Neural cell (in vitro differentiated cells): ENCODE data around the gene CEP85L. TPM values are rescaled to one million over a fixed set of nuclear protein-coding genes. Genes with fewer than 3 reads are reported as not detected.

ENCODE experiments used
- H2AFZ ChIP-seq: fragments of 200-600, 300-800 bp; sonication (generic), shearing (Covaris generic); 2 replicates; pipeline ENCODE4 v1.6.0; 2014; ENCODE audit warnings: low read depth, mild to moderate bottlenecking, antibody characterized with exemption, low read length, moderate library complexity
- H3F3A ChIP-seq: fragments of 200-600 bp; shearing (Covaris generic); 2 replicates; pipeline ENCODE4 v1.6.1; 2016; ENCODE audit warnings: mild to moderate bottlenecking, moderate library complexity, mixed read lengths, antibody characterized with exemption, low read length; ENCODE audit not compliant: insufficient read depth, poor library complexity, severe bottlenecking
- H3K27ac ChIP-seq: fragments of 200-600, 300-800 bp; sonication (generic), shearing (Covaris generic); 2 replicates; pipeline ENCODE4 v1.5.1; 2014; ENCODE audit warnings: mild to moderate bottlenecking, low read length, moderate library complexity
- H3K27me3 ChIP-seq: fragments of 300-800, 200-600 bp; sonication (generic), shearing (Covaris generic); 2 replicates; pipeline ENCODE4 v1.6.0; 2014; ENCODE audit warnings: mild to moderate bottlenecking, low read depth, low read length, moderate library complexity; ENCODE audit not compliant: insufficient read depth
- H3K36me3 ChIP-seq: fragments of 300-800, 200-600 bp; sonication (generic), shearing (Covaris generic); 2 replicates; pipeline ENCODE4 v1.5.1; 2014; ENCODE audit warnings: mild to moderate bottlenecking, antibody characterized with exemption, low read length, moderate library complexity; ENCODE audit not compliant: insufficient read depth
- H3K4me2 ChIP-seq: fragments of 300-800, 200-600 bp; sonication (generic), shearing (Covaris generic); 2 replicates; pipeline ENCODE4 v1.6.0; 2014; ENCODE audit warnings: mild to moderate bottlenecking, low read length
- H3K4me3 ChIP-seq: fragments of 300-800, 200-600 bp; sonication (generic), shearing (Covaris generic); 2 replicates; pipeline ENCODE4 v1.5.1; 2014; ENCODE audit warnings: mild to moderate bottlenecking, low read length, moderate library complexity
- H3K79me2 ChIP-seq: fragments of 200-600 bp; shearing (Covaris generic); replicated peaks from 2 replicates; pipeline ENCODE4 v1.6.0; 2014; ENCODE audit warnings: mild to moderate bottlenecking, low read length, moderate library complexity; ENCODE audit not compliant: insufficient read depth
- H3K9ac ChIP-seq: fragments of 300-800, 200-600 bp; sonication (generic), shearing (Covaris generic); 2 replicates; pipeline ENCODE4 v1.6.1; 2016; ENCODE audit warnings: mild to moderate bottlenecking, low read length, mixed read lengths
- H3K9me2 ChIP-seq: fragments of 200-600 bp; shearing (Covaris generic); 2 replicates; pipeline ENCODE4 v1.6.1; 2016; ENCODE audit warnings: mild to moderate bottlenecking, low read length, mixed read lengths; ENCODE audit not compliant: insufficient read depth
- H3K9me3 ChIP-seq: fragments of 200-600, 300-800 bp; sonication (generic), shearing (Covaris generic); 2 replicates; pipeline ENCODE4 v1.6.1; 2016; ENCODE audit warnings: mild to moderate bottlenecking, mixed run types, low read length, moderate library complexity, mixed read lengths
- H4K20me1 ChIP-seq: fragments of 200-600 bp; shearing (Covaris generic); 2 replicates; pipeline ENCODE4 v1.6.1; 2016; ENCODE audit warnings: mild to moderate bottlenecking, mixed run types; ENCODE audit not compliant: insufficient read depth
- EP300 ChIP-seq: fragments of 450-650 bp; conservative IDR thresholded peaks from 2 replicates; pipeline ENCODE4 v1.6.1; 2014; ENCODE audit warnings: antibody characterized with exemption, mild to moderate bottlenecking, moderate library complexity; ENCODE audit not compliant: poor library complexity, severe bottlenecking
- MXI1 ChIP-seq: fragments of 450-650 bp; conservative IDR thresholded peaks from 2 replicates; pipeline ENCODE4 v1.6.1; 2014; ENCODE audit warnings: antibody characterized with exemption, mild to moderate bottlenecking; ENCODE audit not compliant: poor library complexity, severe bottlenecking
- POLR2AphosphoS5 ChIP-seq: IDR thresholded peaks from 2 replicates; pipeline ENCODE4 v1.6.1; 2012
- RAD21 ChIP-seq: fragments of 450-650 bp; conservative IDR thresholded peaks from 2 replicates; pipeline ENCODE4 v1.6.1; 2014; ENCODE audit warnings: antibody characterized with exemption, mild to moderate bottlenecking, moderate library complexity
- SMC3 ChIP-seq: fragments of 450-650 bp; conservative IDR thresholded peaks from 2 replicates; pipeline ENCODE4 v1.6.1; 2014; ENCODE audit warnings: antibody characterized with exemption, mild to moderate bottlenecking, moderate library complexity; ENCODE audit not compliant: poor library complexity
- TAF1 ChIP-seq: IDR thresholded peaks from 2 replicates; pipeline ENCODE4 v1.6.1; 2012; ENCODE audit warnings: low read depth
- polyA plus RNA-seq: library from polyadenylated mRNA; depleted of rRNA; stranded (reverse); fragments of >200 nt; gene quantifications from 2 replicates; pipeline ENCODE4 v1.2.3, GENCODE V29; 2014
- TF ChIP-seq, protein P1 (sequence below): fragments of 450-650 bp; IDR thresholded peaks from 2 replicates; pipeline ENCODE4 v1.5.1; 2014; ENCODE audit warnings: antibody characterized with exemption, mild to moderate bottlenecking, moderate library complexity; ENCODE audit not compliant: poor library complexity, severe bottlenecking
- TF ChIP-seq, protein P2 (sequence below): IDR thresholded peaks from 2 replicates; pipeline ENCODE4 v1.6.1; 2012; ENCODE audit warnings: borderline replicate concordance

Gene CEP85L
- polyA plus RNA-seq, 1 donor from 2014 or later = 17.0 TPM

DNA sequence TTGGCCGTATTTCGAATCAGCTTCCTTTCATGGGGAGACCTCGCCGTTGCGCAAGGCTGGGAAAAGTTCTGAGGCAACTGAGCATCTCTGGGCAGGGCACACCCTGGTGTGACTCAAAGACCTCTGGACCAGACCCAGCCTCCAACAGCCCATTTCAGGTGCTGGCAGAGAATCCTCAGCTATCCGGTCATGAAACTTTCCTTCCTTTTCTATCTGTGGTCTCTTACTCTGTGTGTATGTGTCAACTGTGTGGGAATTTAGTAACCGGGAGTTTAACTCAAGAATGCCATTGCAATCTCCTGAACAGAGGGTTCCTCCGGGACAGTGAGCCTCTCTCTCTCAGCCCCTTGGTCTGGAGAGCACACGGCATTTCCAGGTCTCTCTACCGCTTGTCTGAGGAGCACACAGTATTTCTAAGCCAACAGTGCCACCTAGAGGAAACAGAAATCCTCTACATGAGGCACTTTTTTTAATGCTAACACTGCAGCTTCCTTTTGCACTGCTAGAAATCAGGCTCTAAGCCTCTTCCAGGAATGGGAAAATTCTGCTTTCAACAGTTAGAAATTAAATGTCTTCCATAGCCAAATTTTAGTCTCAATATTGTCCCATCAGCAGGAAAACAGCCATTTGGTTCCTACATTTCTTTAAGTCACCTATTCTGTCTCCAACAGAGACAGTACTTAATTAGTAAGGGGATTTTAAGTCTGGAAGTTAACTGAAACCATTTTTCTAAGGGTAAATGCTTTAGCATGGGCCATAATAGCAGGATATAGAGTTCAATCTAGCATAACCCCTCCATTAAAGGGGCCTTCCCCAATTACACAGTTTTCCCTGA, 70.6 kb downstream of the CEP85L start:
- no peaks in the 10 kb centered on the region for H3K79me2 ChIP-seq
- no peak overlapping the region for H3K9ac ChIP-seq
- H3K36me3 ChIP-seq = no peaks in the 10 kb centered on the region
- H3K9me3 ChIP-seq = no peaks in the 10 kb centered on the region
- H3K4me3 ChIP-seq = no peak overlapping the region
- no peaks in the 10 kb centered on the region for H4K20me1 ChIP-seq
- no peak overlapping the region for H3K27ac ChIP-seq
- TF ChIP-seq, protein P1, sequence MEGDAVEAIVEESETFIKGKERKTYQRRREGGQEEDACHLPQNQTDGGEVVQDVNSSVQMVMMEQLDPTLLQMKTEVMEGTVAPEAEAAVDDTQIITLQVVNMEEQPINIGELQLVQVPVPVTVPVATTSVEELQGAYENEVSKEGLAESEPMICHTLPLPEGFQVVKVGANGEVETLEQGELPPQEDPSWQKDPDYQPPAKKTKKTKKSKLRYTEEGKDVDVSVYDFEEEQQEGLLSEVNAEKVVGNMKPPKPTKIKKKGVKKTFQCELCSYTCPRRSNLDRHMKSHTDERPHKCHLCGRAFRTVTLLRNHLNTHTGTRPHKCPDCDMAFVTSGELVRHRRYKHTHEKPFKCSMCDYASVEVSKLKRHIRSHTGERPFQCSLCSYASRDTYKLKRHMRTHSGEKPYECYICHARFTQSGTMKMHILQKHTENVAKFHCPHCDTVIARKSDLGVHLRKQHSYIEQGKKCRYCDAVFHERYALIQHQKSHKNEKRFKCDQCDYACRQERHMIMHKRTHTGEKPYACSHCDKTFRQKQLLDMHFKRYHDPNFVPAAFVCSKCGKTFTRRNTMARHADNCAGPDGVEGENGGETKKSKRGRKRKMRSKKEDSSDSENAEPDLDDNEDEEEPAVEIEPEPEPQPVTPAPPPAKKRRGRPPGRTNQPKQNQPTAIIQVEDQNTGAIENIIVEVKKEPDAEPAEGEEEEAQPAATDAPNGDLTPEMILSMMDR = peak; percentile 90
- TF ChIP-seq EP300 (no peak), RAD21 (peak; percentile 93), SMC3 (peak; percentile 92), TAF1 (no peak), POLR2AphosphoS5 (no peak)
- TF ChIP-seq, protein P2, sequence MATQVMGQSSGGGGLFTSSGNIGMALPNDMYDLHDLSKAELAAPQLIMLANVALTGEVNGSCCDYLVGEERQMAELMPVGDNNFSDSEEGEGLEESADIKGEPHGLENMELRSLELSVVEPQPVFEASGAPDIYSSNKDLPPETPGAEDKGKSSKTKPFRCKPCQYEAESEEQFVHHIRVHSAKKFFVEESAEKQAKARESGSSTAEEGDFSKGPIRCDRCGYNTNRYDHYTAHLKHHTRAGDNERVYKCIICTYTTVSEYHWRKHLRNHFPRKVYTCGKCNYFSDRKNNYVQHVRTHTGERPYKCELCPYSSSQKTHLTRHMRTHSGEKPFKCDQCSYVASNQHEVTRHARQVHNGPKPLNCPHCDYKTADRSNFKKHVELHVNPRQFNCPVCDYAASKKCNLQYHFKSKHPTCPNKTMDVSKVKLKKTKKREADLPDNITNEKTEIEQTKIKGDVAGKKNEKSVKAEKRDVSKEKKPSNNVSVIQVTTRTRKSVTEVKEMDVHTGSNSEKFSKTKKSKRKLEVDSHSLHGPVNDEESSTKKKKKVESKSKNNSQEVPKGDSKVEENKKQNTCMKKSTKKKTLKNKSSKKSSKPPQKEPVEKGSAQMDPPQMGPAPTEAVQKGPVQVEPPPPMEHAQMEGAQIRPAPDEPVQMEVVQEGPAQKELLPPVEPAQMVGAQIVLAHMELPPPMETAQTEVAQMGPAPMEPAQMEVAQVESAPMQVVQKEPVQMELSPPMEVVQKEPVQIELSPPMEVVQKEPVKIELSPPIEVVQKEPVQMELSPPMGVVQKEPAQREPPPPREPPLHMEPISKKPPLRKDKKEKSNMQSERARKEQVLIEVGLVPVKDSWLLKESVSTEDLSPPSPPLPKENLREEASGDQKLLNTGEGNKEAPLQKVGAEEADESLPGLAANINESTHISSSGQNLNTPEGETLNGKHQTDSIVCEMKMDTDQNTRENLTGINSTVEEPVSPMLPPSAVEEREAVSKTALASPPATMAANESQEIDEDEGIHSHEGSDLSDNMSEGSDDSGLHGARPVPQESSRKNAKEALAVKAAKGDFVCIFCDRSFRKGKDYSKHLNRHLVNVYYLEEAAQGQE = no peak
- H3K4me2 ChIP-seq = no peak overlapping the region
- H3K27me3 ChIP-seq = no peaks in the 10 kb centered on the region
- H3K9me2 ChIP-seq = no peaks in the 10 kb centered on the region
- no peaks in the 10 kb centered on the region for H3F3A ChIP-seq
- H2AFZ ChIP-seq = no peak overlapping the region

DNA sequence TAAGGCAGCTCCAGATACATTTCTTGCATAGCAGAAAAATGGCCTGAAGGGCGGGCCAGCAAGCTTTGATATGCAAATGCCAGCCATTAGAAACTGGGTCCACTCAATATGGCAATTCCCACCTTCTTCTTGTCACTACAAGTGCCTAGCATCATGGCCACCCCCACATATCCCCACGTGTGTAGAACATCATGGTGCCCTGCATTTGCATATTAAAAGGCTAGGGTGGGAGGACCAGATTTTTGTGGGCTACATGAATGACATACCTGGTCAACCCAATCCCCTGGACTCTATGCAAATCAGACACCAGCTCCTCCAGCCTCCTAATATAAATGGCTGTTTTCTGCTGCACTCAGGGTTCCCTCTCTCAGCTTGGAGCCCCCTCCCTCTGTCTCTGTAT, 71.6 kb downstream of the CEP85L start:
- Histone ChIP-seq H3K9me3 (no peaks in the 10 kb centered on the region), H3K9me2 (no peaks in the 10 kb centered on the region), H3K27ac (no peak overlapping the region), H3F3A (no peaks in the 10 kb centered on the region), H3K4me2 (no peak overlapping the region), H3K27me3 (no peaks in the 10 kb centered on the region), H3K79me2 (no peaks in the 10 kb centered on the region), H4K20me1 (no peaks in the 10 kb centered on the region), H3K9ac (no peak overlapping the region), H3K4me3 (no peak overlapping the region), H3K36me3 (no peaks in the 10 kb centered on the region), H2AFZ (no peak overlapping the region)
- TF ChIP-seq SMC3 = no peak
- no peak for TF ChIP-seq RAD21
- TF ChIP-seq, protein P1 = no peak
- no peak for TF ChIP-seq MXI1
- no peak for TF ChIP-seq TAF1
- TF ChIP-seq POLR2AphosphoS5 = no peak
